Ovary (tissue), 3 donors: ENCODE data around the gene MT1HL1.

Experiments
- POLR2A ChIP-seq: fragments of 450-650 bp; IDR thresholded peaks from one replicate; pipeline ENCODE4 v1.6.1; 2017; ENCODE audit warnings: antibody characterized with exemption, mild to moderate bottlenecking, moderate library complexity
- TF ChIP-seq, protein P1 (sequence below), 3 donors: fragments of 450-650 bp in 2 of 3; fragments of 200-600 bp in 1 of 3; IDR thresholded peaks; one replicate each; pipeline versions ENCODE4 v1.5.1 to v1.8.0; 2016 to 2022; ENCODE audit warnings: antibody characterized with exemption in 3 of 3, mild to moderate bottlenecking in 1 of 3
- donor health status: DM: no; HTN: no; CAD: no.

DNA sequence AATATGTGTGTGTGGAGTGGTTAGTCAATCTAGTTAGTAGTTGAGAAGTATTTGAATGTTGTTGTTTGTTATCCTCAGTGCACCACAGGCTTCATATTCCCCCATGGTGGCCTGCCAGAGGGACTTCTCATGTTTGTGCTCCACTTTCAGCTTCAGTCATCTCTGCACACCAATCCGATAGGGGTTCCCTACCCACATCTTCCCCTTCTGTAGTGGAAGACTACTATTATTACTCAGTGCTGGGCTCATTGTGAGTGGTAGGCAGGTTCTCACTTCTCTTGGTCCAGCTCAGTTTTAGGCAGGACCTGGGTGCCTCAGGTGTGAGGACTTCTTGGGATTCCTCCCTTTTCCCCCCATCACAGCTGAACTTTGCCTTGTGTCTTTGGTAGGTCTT lies 14.2 kb downstream of the MT1HL1 start:
- TF ChIP-seq, protein P1, sequence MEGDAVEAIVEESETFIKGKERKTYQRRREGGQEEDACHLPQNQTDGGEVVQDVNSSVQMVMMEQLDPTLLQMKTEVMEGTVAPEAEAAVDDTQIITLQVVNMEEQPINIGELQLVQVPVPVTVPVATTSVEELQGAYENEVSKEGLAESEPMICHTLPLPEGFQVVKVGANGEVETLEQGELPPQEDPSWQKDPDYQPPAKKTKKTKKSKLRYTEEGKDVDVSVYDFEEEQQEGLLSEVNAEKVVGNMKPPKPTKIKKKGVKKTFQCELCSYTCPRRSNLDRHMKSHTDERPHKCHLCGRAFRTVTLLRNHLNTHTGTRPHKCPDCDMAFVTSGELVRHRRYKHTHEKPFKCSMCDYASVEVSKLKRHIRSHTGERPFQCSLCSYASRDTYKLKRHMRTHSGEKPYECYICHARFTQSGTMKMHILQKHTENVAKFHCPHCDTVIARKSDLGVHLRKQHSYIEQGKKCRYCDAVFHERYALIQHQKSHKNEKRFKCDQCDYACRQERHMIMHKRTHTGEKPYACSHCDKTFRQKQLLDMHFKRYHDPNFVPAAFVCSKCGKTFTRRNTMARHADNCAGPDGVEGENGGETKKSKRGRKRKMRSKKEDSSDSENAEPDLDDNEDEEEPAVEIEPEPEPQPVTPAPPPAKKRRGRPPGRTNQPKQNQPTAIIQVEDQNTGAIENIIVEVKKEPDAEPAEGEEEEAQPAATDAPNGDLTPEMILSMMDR (IDR thresholded peaks at IDR 0.05) = no peak
- TF ChIP-seq POLR2A = no peak
